Stimulated activated memory B cell treated with anti-CD40 and anti-IgM and Interleukin-4, amounts not matched to agents 10 μg/mL and 1 μg/mL and 100 μg/mL, for 72 hours (primary cell): Measurements from ENCODE around the gene MRPL4.

Experiments
- ATAC-seq: fragments of 150-1000 bp; cut with Tn5 transposase; 2 replicates; pipeline ENCODE4 v1.10.0; 2021
- H3K27ac Mint-ChIP-seq: one replicate; pipeline ENCODE4 v1.8.0; 2022; ENCODE audit warnings: mild to moderate bottlenecking, mixed read lengths
- H3K27me3 Mint-ChIP-seq: one replicate; pipeline ENCODE4 v1.8.0; 2022; ENCODE audit warnings: mixed read lengths
- H3K36me3 Mint-ChIP-seq: one replicate; pipeline ENCODE4 v1.8.0; 2022; ENCODE audit warnings: mixed read lengths
- H3K4me1 Mint-ChIP-seq: one replicate; pipeline ENCODE4 v1.8.0; 2022; ENCODE audit warnings: mixed read lengths
- H3K4me3 Mint-ChIP-seq: one replicate; pipeline ENCODE4 v1.8.0; 2022; ENCODE audit warnings: mild to moderate bottlenecking, moderate library complexity, mixed read lengths
- H3K9me3 Mint-ChIP-seq: one replicate; pipeline ENCODE4 v1.8.0; 2022; ENCODE audit warnings: mixed read lengths

MRPL4 gene

GRCh38 chr19:10286803-10287737, 35.1 kb downstream of the MRPL4 start, which contains the start of gene ICAM4:
Gene ICAM4 (plus strand): TSS chr19:10286955. CDS start chr19:10287013, 58 bp downstream.
- peak; percentile 69 for ATAC-seq
- Mint-ChIP-seq H3K27ac (peak within 1 kb of the TSS; percentile 55), H3K4me1 (peaks cover 68% of the 10 kb centered on the region), H3K27me3 (peaks cover 42% of the 10 kb centered on the region), H3K4me3 (peak within 1 kb of the TSS; percentile 50), H3K9me3 (peaks cover 4% of the 10 kb centered on the region), H3K36me3 (peaks cover 39% of the 10 kb centered on the region)

- ATAC-seq: no peak
- Mint-ChIP-seq H3K36me3 (peaks cover 35% of the 10 kb centered on the region), H3K27ac (peak overlapping the region; percentile 67), H3K27me3 (peaks cover 58% of the 10 kb centered on the region), H3K4me3 (peak overlapping the region; percentile 70), H3K4me1 (peaks cover 84% of the 10 kb centered on the region), H3K9me3 (peaks cover 5% of the 10 kb centered on the region)
Measured at GRCh38 chr19:10288662-10289166, 36.7 kb downstream of the MRPL4 start.

GRCh38 chr19:10289167-10289835, 37.3 kb downstream of the MRPL4 start:
- Mint-ChIP-seq H3K9me3 (peaks cover 5% of the 10 kb centered on the region), H3K27me3 (peaks cover 62% of the 10 kb centered on the region), H3K4me1 (peaks cover 84% of the 10 kb centered on the region), H3K27ac (peak overlapping the region; percentile 67), H3K36me3 (peaks cover 29% of the 10 kb centered on the region), H3K4me3 (peak overlapping the region; percentile 70)
- ATAC-seq: peak; percentile 48

- H3K36me3 Mint-ChIP-seq: peaks cover 23% of the 10 kb centered on the region
- H3K27ac Mint-ChIP-seq: peak within 1 kb of the TSS; percentile 67
- no peak for ATAC-seq
- peaks cover 83% of the 10 kb centered on the region for H3K4me1 Mint-ChIP-seq
- peaks cover 68% of the 10 kb centered on the region for H3K27me3 Mint-ChIP-seq
- H3K9me3 Mint-ChIP-seq: peaks cover 5% of the 10 kb centered on the region
- H3K4me3 Mint-ChIP-seq: peak within 1 kb of the TSS; percentile 72
Measured at GRCh38 chr19:10289836-10290356, 37.9 kb downstream of the MRPL4 start, which contains the start of gene ICAM5. Gene ICAM5 (plus strand): TSS chr19:10289952. CDS start chr19:10290044, 92 bp downstream.

GRCh38 chr19:10290357-10290875, 38.4 kb downstream of the MRPL4 start:
- Mint-ChIP-seq H3K9me3 (peaks cover 5% of the 10 kb centered on the region), H3K4me3 (peak overlapping the region; percentile 72), H3K4me1 (peaks cover 81% of the 10 kb centered on the region), H3K36me3 (peaks cover 18% of the 10 kb centered on the region), H3K27me3 (peaks cover 73% of the 10 kb centered on the region), H3K27ac (peak overlapping the region; percentile 67)
- no peak for ATAC-seq

- peaks cover 80% of the 10 kb centered on the region for H3K4me1 Mint-ChIP-seq
- peak overlapping the region; percentile 67 for H3K27ac Mint-ChIP-seq
- H3K27me3 Mint-ChIP-seq: peaks cover 79% of the 10 kb centered on the region
Measured at GRCh38 chr19:10290876-10291553, 39.0 kb downstream of the MRPL4 start.

DNA sequence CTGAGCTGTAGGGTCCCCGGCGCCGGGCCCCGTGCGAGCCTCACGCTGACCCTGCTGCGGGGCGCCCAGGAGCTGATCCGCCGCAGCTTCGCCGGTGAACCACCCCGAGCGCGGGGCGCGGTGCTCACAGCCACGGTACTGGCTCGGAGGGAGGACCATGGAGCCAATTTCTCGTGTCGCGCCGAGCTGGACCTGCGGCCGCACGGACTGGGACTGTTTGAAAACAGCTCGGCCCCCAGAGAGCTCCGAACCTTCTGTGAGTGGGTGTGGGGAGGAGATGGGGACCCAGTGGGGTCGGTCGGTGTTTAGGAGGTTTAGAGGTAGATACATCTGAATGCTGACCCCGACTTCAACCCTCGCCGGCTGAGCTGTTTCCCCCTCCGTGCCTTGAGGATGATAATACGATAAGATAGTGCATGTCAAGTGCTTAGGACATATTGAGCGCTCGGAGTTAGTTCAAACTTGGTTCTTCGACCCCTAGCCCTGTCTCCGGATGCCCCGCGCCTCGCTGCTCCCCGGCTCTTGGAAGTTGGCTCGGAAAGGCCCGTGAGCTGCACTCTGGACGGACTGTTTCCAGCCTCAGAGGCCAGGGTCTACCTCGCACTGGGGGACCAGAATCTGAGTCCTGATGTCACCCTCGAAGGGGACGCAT, 39.7 kb downstream of the MRPL4 start:
- Mint-ChIP-seq H3K27ac (peak overlapping the region; percentile 67), H3K4me1 (peaks cover 73% of the 10 kb centered on the region), H3K4me3 (peak overlapping the region; percentile 72), H3K36me3 (peaks cover 5% of the 10 kb centered on the region), H3K27me3 (peaks cover 79% of the 10 kb centered on the region), H3K9me3 (peaks cover 5% of the 10 kb centered on the region)
- ATAC-seq: no peak

More at GRCh38 chr19:10290876-10291553, 39.0 kb downstream of the MRPL4 start:
- Mint-ChIP-seq H3K36me3 (peaks cover 12% of the 10 kb centered on the region), H3K4me3 (peak overlapping the region; percentile 72), H3K9me3 (peaks cover 5% of the 10 kb centered on the region)
- ATAC-seq: peak; percentile 29

GRCh38 chr19:10292206-10292788, 40.3 kb downstream of the MRPL4 start:
- Mint-ChIP-seq H3K27ac (peak overlapping the region; percentile 67), H3K4me3 (peak overlapping the region; percentile 72), H3K9me3 (peaks cover 5% of the 10 kb centered on the region), H3K4me1 (peaks cover 67% of the 10 kb centered on the region), H3K27me3 (peaks cover 79% of the 10 kb centered on the region), H3K36me3 (peaks cover 5% of the 10 kb centered on the region)
- peak; percentile 49 for ATAC-seq

- H3K27me3 Mint-ChIP-seq: peaks cover 73% of the 10 kb centered on the region
- peaks cover 3% of the 10 kb centered on the region for H3K9me3 Mint-ChIP-seq
- peaks cover 60% of the 10 kb centered on the region for H3K4me1 Mint-ChIP-seq
- no peak for ATAC-seq
- H3K36me3 Mint-ChIP-seq: peaks cover 5% of the 10 kb centered on the region
- peak overlapping the region; percentile 19 for H3K4me3 Mint-ChIP-seq
- peak overlapping the region; percentile 1 for H3K27ac Mint-ChIP-seq
Measured at GRCh38 chr19:10292789-10293636, 41.0 kb downstream of the MRPL4 start.

DNA sequence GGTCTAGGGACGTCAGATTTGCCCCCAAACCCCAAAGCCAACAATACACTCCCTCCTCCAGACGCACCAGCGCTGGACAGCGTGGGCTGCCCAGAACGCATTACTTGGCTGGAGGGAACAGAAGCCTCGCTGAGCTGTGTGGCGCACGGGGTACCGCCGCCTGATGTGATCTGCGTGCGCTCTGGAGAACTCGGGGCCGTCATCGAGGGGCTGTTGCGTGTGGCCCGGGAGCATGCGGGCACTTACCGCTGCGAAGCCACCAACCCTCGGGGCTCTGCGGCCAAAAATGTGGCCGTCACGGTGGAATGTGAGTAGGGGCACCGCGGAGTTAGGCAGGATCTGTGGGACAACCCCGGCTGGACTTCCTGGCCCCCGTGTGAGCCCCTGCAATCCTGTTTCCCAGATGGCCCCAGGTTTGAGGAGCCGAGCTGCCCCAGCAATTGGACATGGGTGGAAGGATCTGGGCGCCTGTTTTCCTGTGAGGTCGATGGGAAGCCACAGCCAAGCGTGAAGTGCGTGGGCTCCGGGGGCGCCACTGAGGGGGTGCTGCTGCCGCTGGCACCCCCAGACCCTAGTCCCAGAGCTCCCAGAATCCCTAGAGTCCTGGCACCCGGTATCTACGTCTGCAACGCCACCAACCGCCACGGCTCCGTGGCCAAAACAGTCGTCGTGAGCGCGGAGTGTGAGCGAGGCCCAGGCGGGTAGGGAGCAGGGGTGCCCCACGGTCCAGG, 41.8 kb downstream of the MRPL4 start:
- no peak for ATAC-seq
- Mint-ChIP-seq H3K4me1 (peaks cover 53% of the 10 kb centered on the region), H3K9me3 (peaks cover 3% of the 10 kb centered on the region), H3K36me3 (peaks cover 5% of the 10 kb centered on the region), H3K27me3 (peaks cover 66% of the 10 kb centered on the region), H3K27ac (peak overlapping the region; percentile 6), H3K4me3 (no peak overlapping the region)

- peak overlapping the region; percentile 6 for H3K27ac Mint-ChIP-seq
- H3K4me1 Mint-ChIP-seq: peaks cover 48% of the 10 kb centered on the region
- H3K27me3 Mint-ChIP-seq: peaks cover 61% of the 10 kb centered on the region
- H3K4me3 Mint-ChIP-seq: peak overlapping the region; percentile 26
- peaks cover 3% of the 10 kb centered on the region for H3K9me3 Mint-ChIP-seq
- H3K36me3 Mint-ChIP-seq: peaks cover 5% of the 10 kb centered on the region
- ATAC-seq: no peak
Measured at GRCh38 chr19:10294368-10294697, 42.3 kb downstream of the MRPL4 start.

- Mint-ChIP-seq H3K27ac (peak overlapping the region; percentile 17), H3K27me3 (peaks cover 54% of the 10 kb centered on the region), H3K4me1 (peaks cover 47% of the 10 kb centered on the region)
Measured at GRCh38 chr19:10295305-10295846, 43.4 kb downstream of the MRPL4 start.

More at GRCh38 chr19:10295305-10295846, 43.4 kb downstream of the MRPL4 start:
- Mint-ChIP-seq H3K36me3 (peaks cover 5% of the 10 kb centered on the region), H3K9me3 (peaks cover 3% of the 10 kb centered on the region), H3K4me3 (peak overlapping the region; percentile 71)
- peak; percentile 78 for ATAC-seq
